ENCODE results near the gene MAP2K3.
"Not testable (repeated sequence)": the region's sequence is repeated elsewhere in the genome, so short reads cannot be mapped to it uniquely, and the experiment has no call there.

MAP2K3 gene

GRCh38 chr17:21313761-21314160 lies 29.2 kb downstream of the MAP2K3 start:
- not testable (repeated sequence) for DNase-seq

- DNase-seq: not testable (repeated sequence)
Observed at GRCh38 chr17:21314261-21314664, 29.8 kb downstream of the MAP2K3 start.

DNA sequence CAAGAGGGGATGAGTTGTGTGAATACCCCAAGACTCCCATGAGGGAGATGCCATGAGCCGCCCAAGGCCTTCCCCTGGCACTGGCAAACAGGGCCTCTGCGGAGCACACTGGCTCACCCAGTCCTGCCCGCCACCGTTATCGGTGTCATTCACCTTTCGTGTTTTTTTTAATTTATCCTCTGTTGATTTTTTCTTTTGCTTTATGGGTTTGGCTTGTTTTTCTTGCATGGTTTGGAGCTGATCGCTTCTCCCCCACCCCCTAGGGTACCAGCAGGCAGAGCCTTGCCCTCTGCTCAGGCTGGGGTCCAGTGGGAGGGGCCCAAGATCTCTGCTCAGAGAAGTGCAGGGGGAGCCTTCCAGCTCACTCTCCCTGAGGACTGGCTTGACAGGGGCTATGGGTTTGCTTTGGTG lies 30.2 kb downstream of the MAP2K3 start:
- not testable (repeated sequence) for DNase-seq

DNA sequence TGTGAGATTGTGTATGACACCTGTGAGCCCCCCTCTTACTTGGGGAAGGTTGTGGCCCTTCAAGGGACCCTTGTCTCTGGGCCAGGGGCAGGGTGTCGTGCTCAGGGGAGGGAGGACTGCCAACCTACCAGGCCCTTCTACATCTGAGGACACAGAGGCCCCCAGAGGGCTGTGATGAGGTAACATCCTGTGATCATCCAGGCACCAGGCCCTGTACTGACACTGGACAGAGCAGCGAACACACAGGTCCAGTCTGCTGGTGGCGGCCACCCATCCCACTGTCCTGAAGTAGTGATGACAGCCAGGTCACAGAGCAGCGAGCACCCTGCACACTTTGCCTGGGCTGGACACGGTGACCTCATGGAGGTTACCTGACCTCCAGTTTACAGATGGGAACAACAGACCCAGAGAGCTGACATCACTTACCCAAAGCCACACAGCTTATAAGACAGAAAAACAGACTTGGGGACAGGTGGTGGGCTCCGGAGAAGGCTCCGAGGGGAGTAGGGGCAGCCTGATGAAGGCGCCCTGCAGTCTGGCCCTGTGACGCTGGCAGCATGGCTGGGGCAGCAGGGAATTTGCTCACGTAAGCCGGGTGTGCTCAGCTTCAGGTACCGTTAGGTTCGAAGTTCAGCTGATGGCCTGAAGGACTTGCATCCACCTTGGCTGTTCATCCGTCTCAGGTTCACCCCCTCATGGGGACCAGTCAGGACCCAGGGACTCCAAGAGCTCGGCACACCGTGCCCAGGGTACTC lies 30.9 kb downstream of the MAP2K3 start:
- not testable (repeated sequence) for DNase-seq

DNA sequence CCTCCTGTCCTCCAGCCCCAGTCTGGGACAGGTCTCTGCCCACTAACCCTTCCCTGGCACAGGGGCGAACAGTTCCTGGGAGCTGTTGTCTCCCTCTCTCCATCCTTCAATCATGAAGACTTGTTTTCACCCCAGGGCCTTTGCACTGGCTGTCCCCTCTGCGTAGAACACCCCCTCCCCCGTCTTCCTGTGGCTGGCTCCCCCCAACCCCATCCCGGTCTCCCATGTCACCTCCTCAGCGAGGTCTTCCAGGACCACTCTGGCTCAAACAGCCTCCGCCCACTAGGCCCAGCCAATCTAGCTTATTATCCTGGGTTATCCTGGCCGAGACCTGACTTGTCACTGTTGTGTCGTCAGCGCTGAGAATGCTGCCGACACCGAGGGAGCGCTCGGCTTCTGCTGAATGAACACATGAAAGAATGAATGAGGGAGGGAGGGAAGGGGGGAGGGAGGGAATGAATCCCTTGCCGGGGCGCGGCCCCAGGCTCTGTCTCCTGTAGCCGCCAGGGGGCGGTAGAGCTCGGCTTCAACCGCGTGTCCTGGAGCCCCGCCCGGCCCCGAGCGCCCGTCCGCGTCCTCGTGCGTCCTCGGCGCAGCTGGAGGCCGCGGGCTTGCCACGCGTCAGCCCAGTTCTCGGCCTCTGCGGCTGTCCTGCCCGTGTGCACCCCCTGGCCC lies 31.8 kb downstream of the MAP2K3 start:
- DNase-seq: not testable (repeated sequence)

GRCh38 chr17:21316887-21317500 lies 32.5 kb downstream of the MAP2K3 start:
- not testable (repeated sequence) for DNase-seq

DNA sequence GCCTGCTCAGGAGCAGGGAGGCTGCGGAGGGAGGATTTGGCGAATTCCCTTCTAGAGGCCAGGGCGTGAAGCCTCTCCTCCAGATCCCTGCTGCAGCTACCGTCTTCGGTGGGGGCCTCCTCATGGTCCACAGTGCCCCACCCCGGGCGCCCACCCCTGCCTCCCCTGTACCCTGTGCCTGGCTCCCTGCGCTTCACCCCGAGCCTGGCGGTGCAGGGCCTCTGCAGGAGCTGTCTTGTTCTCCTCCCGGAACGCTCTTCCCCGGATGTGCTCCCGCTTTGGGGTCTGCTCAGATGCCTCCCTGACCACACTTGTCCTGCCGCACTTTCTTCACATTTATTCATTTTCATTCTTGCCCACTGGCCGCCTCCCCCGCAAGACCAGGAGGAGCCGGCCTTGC lies 33.3 kb downstream of the MAP2K3 start:
- DNase-seq: not testable (repeated sequence)

- no peak for DNase-seq
Observed at GRCh38 chr17:21318439-21318838, 33.9 kb downstream of the MAP2K3 start.

DNA sequence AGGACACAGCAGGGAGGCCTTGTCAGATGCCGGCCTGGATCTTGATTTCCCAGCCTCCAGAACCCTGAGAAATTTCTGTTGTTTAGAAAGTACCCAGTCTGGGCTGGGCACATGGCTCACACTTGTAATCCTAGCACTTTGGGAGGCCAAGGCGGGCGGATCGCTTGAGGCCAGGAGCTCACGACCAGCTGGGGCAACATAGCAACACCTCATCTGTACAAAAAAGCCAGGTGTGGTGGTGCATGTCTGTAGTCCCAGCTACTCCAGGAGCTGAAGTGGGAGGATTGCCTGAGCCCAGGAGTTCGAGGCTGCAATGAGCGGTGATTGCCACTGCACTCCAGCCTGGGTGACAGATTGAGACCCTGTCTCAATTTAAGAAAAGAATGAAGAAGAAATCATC lies 34.3 kb downstream of the MAP2K3 start:
- not testable (repeated sequence) for DNase-seq

DNA sequence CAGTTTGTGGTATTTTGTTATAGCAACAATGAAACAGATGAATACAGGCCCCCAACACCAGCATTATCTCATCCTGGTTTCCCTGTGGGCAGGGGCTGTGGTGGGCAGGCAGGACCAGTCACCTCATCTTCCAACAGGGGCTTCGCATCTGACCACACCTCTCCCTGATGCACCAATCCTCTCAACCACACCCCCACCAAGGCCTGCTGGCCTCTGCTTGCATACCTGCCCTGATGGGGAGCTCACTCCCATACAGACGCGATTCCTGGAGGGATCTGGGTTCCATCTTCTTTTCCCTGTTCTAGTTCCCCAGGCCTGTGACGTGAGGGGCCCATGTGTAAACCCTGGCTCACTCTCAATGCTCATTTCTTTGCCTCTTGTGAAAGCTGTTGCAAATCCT lies 34.7 kb downstream of the MAP2K3 start:
- DNase-seq: not testable (repeated sequence)

- not testable (repeated sequence) for DNase-seq
Observed at GRCh38 chr17:21319686-21320375, 35.3 kb downstream of the MAP2K3 start.

GRCh38 chr17:21320430-21320829 lies 35.9 kb downstream of the MAP2K3 start:
- not testable (repeated sequence) for DNase-seq

DNA sequence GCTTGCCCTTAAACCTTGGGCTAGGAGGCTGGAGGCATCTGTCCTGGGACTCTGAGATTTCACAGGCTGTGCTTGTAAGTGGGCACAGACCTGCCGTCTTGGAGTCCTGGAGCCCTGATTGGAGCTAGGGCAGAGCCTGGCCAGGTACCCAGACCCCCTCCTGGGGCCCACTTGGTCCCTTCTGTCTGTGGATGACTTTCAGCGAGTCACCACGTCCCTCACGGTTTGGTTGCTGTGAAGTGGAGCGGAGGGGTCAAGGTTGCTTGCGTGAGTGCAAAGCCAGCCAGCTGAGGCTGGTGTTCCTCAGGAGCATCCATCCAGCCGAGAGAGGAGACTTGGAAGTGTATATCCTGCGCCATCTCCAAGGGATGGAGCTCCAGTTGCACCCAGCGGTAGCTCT lies 36.5 kb downstream of the MAP2K3 start:
- not testable (repeated sequence) for DNase-seq

DNA sequence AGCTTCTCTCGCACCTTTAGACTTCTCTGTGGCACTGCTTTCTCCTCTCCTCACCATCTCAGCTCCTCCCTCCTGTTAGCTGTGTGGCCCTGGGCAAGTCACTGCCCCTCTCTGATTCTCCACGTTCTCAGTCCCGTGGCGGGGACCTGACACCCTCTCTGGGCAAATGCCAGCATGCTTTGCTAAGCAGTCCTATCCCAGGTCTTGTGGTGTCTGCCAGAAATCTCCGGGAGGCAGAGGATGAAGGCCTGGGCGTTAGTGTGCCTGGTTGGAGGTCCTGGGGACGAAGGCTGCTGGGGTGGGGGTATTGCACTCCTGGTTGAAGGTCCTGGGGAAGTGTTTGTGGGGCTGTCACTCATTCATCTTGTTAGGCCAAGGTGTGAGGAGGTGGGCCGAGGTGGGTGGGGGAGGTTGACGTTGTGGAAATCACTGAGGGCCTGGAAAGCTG lies 37.3 kb downstream of the MAP2K3 start:
- DNase-seq: not testable (repeated sequence)

DNA sequence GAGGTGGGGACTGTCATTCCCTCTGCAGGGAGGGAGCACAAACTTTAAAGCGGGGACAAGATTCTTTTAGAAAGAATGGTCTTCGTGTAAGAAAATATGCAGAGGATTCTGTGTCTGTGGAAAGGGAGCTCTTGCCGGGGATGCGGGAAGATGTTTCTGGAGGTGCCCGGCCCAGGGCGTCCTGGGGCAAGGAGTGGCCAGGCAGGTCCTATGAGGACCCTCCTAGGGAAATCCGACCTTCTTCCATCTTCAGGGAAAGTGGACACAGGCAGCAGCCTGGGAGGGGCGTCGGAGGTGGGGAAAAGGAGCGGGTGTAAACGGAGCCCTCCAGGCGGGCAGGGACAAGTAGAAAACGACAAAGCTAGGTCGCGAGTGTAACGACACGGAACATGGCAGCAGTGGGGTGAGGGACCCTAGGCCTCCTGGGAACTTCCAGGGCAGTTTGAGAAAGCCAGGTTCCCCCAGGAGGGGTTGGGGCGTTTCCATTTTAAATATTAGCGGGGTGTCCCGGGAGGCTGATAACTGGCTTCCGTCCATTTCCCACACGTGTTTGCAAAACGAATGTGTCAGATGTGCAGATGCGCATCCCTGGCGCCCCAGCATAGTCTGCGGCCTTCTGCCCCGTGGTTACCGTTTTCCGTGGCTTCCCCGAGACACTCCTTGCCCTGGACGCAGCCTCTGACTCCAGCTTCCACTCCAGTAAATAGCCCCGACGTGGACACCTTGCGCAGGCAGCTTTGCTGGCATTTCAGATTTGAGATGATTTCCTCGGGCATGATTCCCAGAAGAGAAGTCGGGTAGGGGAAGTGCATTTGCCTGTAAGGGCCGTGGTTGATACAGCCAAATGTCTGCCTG lies 39.0 kb downstream of the MAP2K3 start:
- not testable (repeated sequence) for DNase-seq

- not testable (repeated sequence) for DNase-seq
Observed at GRCh38 chr17:21324741-21325140, 40.2 kb downstream of the MAP2K3 start.

GRCh38 chr17:21327921-21328320 lies 43.4 kb downstream of the MAP2K3 start:
- DNase-seq: not testable (repeated sequence)

GRCh38 chr17:21328778-21329177 lies 44.3 kb downstream of the MAP2K3 start:
- DNase-seq: not testable (repeated sequence)

GRCh38 chr17:21330436-21331160 lies 46.1 kb downstream of the MAP2K3 start:
- DNase-seq: no peak

DNA sequence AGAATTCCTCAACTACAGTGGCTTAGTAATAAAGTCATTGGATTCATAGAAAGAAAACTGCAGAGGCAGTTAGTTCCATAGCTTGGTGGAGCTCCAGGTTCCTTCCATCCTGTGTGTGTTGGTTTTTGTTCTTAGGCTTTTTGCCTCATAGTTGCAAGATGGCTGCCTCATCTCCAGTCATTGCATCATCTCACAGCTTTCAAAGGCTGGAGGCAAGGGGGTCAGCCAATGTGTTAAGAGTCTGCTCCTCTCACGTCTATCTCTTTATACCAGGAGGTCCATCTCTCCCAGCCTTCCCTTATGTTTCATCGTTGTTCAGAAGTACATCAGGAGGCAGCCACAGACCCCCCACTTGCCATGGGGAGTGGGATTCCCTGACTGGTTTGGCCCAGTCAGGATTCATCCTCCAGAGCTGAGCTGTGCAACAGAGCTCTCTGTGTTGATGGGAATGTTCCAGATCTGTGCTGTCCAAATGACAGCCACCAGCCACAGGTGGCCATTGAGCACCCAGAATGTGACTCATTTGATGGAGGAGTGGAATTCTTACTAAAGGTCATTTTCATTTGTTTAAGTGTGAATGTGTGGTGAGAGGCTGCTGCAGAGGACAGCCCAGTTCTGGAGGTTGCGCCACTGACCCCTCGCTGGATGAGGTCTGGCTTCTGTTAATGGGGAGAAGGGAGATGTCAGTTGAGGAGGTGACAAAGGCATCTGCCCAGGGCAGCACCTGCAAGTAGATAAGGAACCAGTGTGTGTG lies 52.2 kb downstream of the MAP2K3 start:
- not testable (repeated sequence) for DNase-seq
